ENCODE data around the gene GOLGA2. TPM values are rescaled to one million over a fixed set of nuclear protein-coding genes. Genes with fewer than 3 reads are reported as not detected.
A peak's percentile ranks its signal among the peaks of the same experiment; 100 is the strongest.

The GOLGA2 gene, protein sequence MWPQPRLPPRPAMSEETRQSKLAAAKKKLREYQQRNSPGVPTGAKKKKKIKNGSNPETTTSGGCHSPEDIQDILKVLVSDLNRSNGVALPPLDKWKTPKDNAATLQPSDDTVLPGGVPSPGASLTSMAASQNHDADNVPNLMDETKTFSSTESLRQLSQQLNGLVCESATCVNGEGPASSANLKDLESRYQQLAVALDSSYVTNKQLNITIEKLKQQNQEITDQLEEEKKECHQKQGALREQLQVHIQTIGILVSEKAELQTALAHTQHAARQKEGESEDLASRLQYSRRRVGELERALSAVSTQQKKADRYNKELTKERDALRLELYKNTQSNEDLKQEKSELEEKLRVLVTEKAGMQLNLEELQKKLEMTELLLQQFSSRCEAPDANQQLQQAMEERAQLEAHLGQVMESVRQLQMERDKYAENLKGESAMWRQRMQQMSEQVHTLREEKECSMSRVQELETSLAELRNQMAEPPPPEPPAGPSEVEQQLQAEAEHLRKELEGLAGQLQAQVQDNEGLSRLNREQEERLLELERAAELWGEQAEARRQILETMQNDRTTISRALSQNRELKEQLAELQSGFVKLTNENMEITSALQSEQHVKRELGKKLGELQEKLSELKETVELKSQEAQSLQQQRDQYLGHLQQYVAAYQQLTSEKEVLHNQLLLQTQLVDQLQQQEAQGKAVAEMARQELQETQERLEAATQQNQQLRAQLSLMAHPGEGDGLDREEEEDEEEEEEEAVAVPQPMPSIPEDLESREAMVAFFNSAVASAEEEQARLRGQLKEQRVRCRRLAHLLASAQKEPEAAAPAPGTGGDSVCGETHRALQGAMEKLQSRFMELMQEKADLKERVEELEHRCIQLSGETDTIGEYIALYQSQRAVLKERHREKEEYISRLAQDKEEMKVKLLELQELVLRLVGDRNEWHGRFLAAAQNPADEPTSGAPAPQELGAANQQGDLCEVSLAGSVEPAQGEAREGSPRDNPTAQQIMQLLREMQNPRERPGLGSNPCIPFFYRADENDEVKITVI
- 175 and 188 TPM in 2 replicates for total RNA-seq (2021)
- percentile 90 among the genes with signal in this experiment for Bru-seq, nascent RNA
- percentile 96 among the genes with signal in this experiment for BruChase-seq, experiment 1, labeled RNA remaining after a 2-hour chase
- percentile 97 among the genes with signal in this experiment for BruChase-seq, experiment 2, labeled RNA remaining after a 6-hour chase
- long read RNA-seq, partial matches to known transcripts = 20 of 377 reads
- long read RNA-seq, other reads (novel, unspliced or antisense) = 355 of 377 reads

DNA sequence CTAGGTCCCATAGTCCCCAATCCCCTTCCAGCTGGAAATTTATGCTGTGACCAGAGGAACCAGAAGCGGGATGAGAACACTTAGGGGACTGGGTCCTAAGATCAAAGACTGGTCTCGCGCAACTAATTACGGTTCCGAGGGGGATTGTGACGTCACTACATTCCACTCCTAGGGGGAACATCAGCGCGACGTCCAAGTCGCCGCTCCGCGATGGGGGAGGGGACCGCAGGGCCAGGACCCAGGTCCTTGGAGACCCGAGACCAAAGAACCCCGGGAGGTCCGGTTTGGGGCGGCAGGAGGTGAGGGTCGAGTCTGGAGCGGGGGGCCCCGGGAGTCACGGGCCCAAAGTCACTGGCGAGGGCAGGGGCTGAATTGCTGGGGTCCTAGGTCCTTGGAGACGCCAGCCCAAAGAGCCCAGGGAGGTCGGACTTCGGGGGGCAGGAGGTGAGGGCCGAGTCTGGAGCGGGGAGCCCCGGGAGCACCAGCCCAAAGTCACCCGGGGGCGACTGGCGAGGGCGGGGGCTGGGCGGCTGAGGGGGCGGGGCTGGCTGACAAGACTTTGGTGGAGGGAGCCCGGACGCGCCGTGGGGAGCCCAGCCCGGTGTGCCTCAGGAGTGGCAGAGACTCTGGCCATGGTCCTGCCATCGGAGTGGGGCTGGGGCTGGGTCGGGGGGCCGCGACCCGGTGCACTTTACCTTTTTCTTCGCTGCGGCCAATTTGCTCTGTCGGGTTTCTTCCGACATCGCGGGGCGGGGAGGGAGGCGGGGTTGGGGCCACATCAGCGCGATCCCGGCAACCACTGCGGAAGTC lies at the start of gene GOLGA2:
Gene GOLGA2, minus strand, starts transcription at position 810 of the 810 bp plus-strand sequence. Its CDS starts 31 bp downstream, at position 779.
- no peaks in the 10 kb centered on the region for H3K9me2 ChIP-seq (ENCODE audit: insufficient read depth)
- no TSS peak for BruUV-seq (replicated peaks)
- peaks cover 43% of the 10 kb centered on the region for H3K4me1 ChIP-seq (replicated peaks; ENCODE audit: insufficient read depth)
- POLR2A ChIA-PET (ENCODE audit: unreplicated experiment) = interaction anchor here (0.5 to 0.8 kb wide), 9 partner anchors 18 to 983 kb away, joined by 3 to 6 read pairs (median 4); no protein-coding TSS in a partner anchor
- CTCF ChIA-PET = no interaction called here
- peaks cover 59% of the 10 kb centered on the region for H3K79me2 ChIP-seq (ENCODE audit: low read depth)
- TF ChIP-seq, protein P1, sequence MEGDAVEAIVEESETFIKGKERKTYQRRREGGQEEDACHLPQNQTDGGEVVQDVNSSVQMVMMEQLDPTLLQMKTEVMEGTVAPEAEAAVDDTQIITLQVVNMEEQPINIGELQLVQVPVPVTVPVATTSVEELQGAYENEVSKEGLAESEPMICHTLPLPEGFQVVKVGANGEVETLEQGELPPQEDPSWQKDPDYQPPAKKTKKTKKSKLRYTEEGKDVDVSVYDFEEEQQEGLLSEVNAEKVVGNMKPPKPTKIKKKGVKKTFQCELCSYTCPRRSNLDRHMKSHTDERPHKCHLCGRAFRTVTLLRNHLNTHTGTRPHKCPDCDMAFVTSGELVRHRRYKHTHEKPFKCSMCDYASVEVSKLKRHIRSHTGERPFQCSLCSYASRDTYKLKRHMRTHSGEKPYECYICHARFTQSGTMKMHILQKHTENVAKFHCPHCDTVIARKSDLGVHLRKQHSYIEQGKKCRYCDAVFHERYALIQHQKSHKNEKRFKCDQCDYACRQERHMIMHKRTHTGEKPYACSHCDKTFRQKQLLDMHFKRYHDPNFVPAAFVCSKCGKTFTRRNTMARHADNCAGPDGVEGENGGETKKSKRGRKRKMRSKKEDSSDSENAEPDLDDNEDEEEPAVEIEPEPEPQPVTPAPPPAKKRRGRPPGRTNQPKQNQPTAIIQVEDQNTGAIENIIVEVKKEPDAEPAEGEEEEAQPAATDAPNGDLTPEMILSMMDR (conservative IDR thresholded peaks at IDR 0.05) = no peak
- TF ChIP-seq EZH2 (IDR thresholded peaks at IDR 0.05; ENCODE audit: low read depth) = no peak
- peak within 1 kb of the TSS; percentile 86 for H3K4me2 ChIP-seq
- H3K27me3 ChIP-seq (ENCODE audit: insufficient read depth, low read depth) = no peaks in the 10 kb centered on the region
- intact Hi-C loops (cut with micrococcal nuclease; ENCODE audit: unreplicated experiment) = loop anchor here (2.0 to 5.0 kb wide), 3 partner anchors 47 to 148 kb away; partner anchors contain the start of genes COQ4, PTGES2, SLC27A4 and TRUB2
- peaks cover 18% of the 10 kb centered on the region for H3K36me3 ChIP-seq (ENCODE audit: low read depth)
- H4K20me1 ChIP-seq (ENCODE audit: insufficient read depth) = peaks cover 6% of the 10 kb centered on the region
- H3K27ac ChIP-seq = peak within 1 kb of the TSS; percentile 51; the same call in 1 of the 2 replicates
- H3K9me3 ChIP-seq (ENCODE audit: insufficient read depth, low read depth) = no peaks in the 10 kb centered on the region
- H3K4me3 ChIP-seq = peak within 1 kb of the TSS; percentile 65
- peaks cover 30% of the 10 kb centered on the region for H3F3A ChIP-seq (ENCODE audit: insufficient read depth, low read depth)
- peak within 1 kb of the TSS; percentile 84 for H2AFZ ChIP-seq
- no peak for DNase-seq

DNA sequence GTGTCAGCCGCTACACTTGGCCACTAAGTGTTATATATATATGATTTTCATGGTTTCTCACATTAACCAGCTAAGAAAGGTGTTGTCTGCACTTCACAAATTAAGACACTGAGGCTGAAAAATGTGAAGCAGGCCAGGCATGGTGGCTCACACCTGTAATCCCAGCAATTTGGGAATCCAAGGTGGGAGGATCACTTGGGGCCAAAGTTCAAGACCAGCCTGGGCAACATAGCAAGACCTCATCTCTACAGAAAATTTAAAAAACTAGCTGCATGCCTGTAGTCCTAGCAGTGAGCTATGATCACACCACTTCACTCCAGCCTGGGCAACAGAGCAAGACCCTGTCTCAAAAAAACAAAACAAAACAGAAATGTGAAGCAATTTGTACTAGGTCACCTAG lies 48.6 kb upstream of the GOLGA2 start:
- intact Hi-C loops (cut with micrococcal nuclease; ENCODE audit: unreplicated experiment) = no loop called here
- CTCF ChIA-PET = interaction anchor here (0.6 to 0.7 kb wide), 2 partner anchors 37 to 236 kb away, joined by 4 to 8 read pairs; no protein-coding TSS in a partner anchor
- BruUV-seq (replicated peaks) = no TSS peak
- no peaks in the 10 kb centered on the region for H3K9me2 ChIP-seq (ENCODE audit: insufficient read depth)
- H3K36me3 ChIP-seq (ENCODE audit: low read depth) = 0 out of 2 replicates have a peak, but pooled peaks cover 8% of the 10 kb centered on the region
- H3K4me2 ChIP-seq = peak overlapping the region; percentile 94; the same call in 1 of the 2 replicates
- TF ChIP-seq, protein P1 (conservative IDR thresholded peaks at IDR 0.05) = no peak
- TF ChIP-seq EZH2 (IDR thresholded peaks at IDR 0.05; ENCODE audit: low read depth) = no peak
- peaks cover 52% of the 10 kb centered on the region for H3K79me2 ChIP-seq (ENCODE audit: low read depth)
- DNase-seq = no peak
- no peak overlapping the region for H3K4me3 ChIP-seq
- no peaks in the 10 kb centered on the region for H3K27me3 ChIP-seq (ENCODE audit: insufficient read depth, low read depth)
- peaks cover 37% of the 10 kb centered on the region for H3K4me1 ChIP-seq (replicated peaks; ENCODE audit: insufficient read depth)
- H3K9me3 ChIP-seq (ENCODE audit: insufficient read depth, low read depth) = no peaks in the 10 kb centered on the region
- H3F3A ChIP-seq (ENCODE audit: insufficient read depth, low read depth) = peaks cover 23% of the 10 kb centered on the region; the same call in 1 of the 2 replicates
- no peaks in the 10 kb centered on the region; the same call in 1 of the 2 replicates for H4K20me1 ChIP-seq (ENCODE audit: insufficient read depth)
- no peak overlapping the region for H3K27ac ChIP-seq
- H2AFZ ChIP-seq = no peak overlapping the region
- POLR2A ChIA-PET (ENCODE audit: unreplicated experiment) = interaction anchor here (0.5 kb wide), 1 partner anchor 152 kb away, joined by 11 read pairs; no protein-coding TSS in a partner anchor

All from PC-9 (cell line).